ENCODE results near the gene LRRC59. TPM values are rescaled to one million over a fixed set of nuclear protein-coding genes. Genes with fewer than 3 reads are reported as not detected.

LRRC59 gene
- total and polyA plus RNA-seq, 2 experiments from 2014 or later = 46.4 to 124 TPM

DNA sequence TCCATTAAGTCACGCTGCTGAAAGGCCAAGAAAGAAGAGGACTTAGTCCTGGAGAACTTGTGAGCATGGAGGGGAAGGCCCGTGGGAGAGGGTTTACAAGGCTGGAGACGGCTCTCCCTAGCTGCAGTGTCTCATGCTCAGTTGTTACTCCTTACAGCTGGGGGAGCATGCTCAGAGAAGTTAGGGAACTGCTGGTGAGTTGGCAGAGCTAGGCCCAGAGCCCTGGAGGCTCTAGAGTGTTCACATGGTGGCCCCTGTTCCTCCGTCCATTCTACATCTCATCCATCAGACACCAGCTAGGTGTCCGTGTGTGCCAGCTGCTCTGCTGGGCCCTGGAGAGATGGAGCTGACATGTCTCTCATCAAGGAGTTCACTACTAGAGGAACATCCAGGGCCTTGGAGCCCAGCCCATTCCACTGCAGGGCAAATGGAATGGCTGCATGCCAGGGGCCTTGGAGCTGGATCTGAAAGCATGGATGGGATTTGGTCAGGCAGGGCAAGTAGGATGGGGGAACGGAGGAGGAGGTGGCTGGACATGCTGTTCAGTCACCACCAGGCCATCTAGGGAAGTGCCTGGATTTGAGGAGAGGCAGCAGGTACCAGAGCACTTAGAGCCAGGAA lies 45.1 kb downstream of the LRRC59 start (continued):
- TF ChIP-seq, protein P1, sequence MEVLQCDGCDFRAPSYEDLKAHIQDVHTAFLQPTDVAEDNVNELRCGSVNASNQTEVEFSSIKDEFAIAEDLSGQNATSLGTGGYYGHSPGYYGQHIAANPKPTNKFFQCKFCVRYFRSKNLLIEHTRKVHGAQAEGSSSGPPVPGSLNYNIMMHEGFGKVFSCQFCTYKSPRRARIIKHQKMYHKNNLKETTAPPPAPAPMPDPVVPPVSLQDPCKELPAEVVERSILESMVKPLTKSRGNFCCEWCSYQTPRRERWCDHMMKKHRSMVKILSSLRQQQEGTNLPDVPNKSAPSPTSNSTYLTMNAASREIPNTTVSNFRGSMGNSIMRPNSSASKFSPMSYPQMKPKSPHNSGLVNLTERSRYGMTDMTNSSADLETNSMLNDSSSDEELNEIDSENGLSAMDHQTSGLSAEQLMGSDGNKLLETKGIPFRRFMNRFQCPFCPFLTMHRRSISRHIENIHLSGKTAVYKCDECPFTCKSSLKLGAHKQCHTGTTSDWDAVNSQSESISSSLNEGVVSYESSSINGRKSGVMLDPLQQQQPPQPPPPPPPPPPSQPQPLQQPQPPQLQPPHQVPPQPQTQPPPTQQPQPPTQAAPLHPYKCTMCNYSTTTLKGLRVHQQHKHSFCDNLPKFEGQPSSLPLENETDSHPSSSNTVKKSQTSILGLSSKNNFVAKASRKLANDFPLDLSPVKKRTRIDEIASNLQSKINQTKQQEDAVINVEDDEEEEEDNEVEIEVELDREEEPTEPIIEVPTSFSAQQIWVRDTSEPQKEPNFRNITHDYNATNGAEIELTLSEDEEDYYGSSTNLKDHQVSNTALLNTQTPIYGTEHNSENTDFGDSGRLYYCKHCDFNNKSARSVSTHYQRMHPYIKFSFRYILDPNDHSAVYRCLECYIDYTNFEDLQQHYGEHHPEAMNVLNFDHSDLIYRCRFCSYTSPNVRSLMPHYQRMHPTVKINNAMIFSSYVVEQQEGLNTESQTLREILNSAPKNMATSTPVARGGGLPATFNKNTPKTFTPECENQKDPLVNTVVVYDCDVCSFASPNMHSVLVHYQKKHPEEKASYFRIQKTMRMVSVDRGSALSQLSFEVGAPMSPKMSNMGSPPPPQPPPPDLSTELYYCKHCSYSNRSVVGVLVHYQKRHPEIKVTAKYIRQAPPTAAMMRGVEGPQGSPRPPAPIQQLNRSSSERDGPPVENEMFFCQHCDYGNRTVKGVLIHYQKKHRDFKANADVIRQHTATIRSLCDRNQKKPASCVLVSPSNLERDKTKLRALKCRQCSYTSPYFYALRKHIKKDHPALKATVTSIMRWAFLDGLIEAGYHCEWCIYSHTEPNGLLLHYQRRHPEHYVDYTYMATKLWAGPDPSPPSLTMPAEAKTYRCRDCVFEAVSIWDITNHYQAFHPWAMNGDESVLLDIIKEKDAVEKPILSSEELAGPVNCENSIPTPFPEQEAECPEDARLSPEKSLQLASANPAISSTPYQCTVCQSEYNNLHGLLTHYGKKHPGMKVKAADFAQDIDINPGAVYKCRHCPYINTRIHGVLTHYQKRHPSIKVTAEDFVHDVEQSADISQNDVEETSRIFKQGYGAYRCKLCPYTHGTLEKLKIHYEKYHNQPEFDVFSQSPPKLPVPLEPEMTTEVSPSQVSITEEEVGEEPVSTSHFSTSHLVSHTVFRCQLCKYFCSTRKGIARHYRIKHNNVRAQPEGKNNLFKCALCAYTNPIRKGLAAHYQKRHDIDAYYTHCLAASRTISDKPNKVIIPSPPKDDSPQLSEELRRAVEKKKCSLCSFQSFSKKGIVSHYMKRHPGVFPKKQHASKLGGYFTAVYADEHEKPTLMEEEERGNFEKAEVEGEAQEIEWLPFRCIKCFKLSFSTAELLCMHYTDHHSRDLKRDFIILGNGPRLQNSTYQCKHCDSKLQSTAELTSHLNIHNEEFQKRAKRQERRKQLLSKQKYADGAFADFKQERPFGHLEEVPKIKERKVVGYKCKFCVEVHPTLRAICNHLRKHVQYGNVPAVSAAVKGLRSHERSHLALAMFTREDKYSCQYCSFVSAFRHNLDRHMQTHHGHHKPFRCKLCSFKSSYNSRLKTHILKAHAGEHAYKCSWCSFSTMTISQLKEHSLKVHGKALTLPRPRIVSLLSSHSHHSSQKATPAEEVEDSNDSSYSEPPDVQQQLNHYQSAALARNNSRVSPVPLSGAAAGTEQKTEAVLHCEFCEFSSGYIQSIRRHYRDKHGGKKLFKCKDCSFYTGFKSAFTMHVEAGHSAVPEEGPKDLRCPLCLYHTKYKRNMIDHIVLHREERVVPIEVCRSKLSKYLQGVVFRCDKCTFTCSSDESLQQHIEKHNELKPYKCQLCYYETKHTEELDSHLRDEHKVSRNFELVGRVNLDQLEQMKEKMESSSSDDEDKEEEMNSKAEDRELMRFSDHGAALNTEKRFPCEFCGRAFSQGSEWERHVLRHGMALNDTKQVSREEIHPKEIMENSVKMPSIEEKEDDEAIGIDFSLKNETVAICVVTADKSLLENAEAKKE (CRISPR knock-in tag; IDR thresholded peaks at IDR 0.05) = no peak
- TF ChIP-seq EZH2phosphoT487 (IDR thresholded peaks at IDR 0.05; ENCODE audit: unreplicated experiment) (no peak), JUNB (IDR thresholded peaks at IDR 0.05; ENCODE audit: unreplicated experiment) (no peak), EZH2 (IDR thresholded peaks at IDR 0.05; ENCODE audit: low read depth, unreplicated experiment) (no peak), CREB1 (CRISPR knock-in tag; IDR thresholded peaks at IDR 0.05; ENCODE audit: low read depth) (no peak), ZNF114 (CRISPR knock-in tag; IDR thresholded peaks at IDR 0.05) (no peak), ZNF331 (CRISPR knock-in tag; IDR thresholded peaks at IDR 0.05; ENCODE audit: low read depth) (no peak)
- TF ChIP-seq, protein P2, sequence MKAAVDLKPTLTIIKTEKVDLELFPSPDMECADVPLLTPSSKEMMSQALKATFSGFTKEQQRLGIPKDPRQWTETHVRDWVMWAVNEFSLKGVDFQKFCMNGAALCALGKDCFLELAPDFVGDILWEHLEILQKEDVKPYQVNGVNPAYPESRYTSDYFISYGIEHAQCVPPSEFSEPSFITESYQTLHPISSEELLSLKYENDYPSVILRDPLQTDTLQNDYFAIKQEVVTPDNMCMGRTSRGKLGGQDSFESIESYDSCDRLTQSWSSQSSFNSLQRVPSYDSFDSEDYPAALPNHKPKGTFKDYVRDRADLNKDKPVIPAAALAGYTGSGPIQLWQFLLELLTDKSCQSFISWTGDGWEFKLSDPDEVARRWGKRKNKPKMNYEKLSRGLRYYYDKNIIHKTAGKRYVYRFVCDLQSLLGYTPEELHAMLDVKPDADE (IDR thresholded peaks at IDR 0.05) = no peak

DNA sequence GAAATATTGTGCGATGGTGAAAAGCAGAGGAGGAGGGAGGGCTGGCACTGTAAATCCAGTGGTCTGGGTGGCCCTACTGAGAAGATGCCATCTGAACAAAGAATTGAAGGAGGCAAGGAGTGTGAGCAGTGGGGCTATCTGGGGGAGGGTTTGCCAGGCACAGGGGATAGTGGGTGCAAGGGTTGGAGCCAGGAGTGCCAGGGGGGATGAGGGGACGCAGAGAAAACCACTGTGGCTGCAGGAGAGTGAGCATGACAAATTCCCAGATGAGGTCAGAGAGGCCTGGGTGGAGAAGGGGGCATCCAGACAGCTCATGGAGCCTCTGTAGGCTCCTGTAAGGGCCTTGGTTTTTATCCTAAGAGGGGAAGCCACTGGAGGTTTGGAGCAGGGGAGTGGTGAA lies 46.6 kb downstream of the LRRC59 start:
- Histone ChIP-seq H3K27ac (ENCODE audit: low read depth) (no peak overlapping the region), H3K79me2 (replicated peaks; ENCODE audit: insufficient read depth) (peaks cover 29% of the 10 kb centered on the region), H3K4me1 (ENCODE audit: insufficient read depth) (peaks cover 11% of the 10 kb centered on the region), H3K4me3 (no peak overlapping the region), H4K20me1 (replicated peaks; ENCODE audit: insufficient read depth) (peaks cover 6% of the 10 kb centered on the region; the same call in 1 of the 2 replicates), H3K36me3 (ENCODE audit: insufficient read depth) (no peaks in the 10 kb centered on the region), H2AFZ (no peak overlapping the region), H3K4me2 (no peak overlapping the region), H3K9me2 (ENCODE audit: insufficient read depth) (no peaks in the 10 kb centered on the region), H3F3A (replicated peaks; ENCODE audit: low read depth) (no peaks in the 10 kb centered on the region), H3K27me3 (ENCODE audit: insufficient read depth) (no peaks in the 10 kb centered on the region)
- peaks cover 25% of the 10 kb centered on the region for H3K4me1 Mint-ChIP-seq
- peaks cover 26% of the 10 kb centered on the region for H3K36me3 Mint-ChIP-seq (ENCODE audit: low read depth)
- TF ChIP-seq EZH2 (IDR thresholded peaks at IDR 0.05; ENCODE audit: low read depth, unreplicated experiment) = no peak
- no peak for TF ChIP-seq EZH2phosphoT487 (IDR thresholded peaks at IDR 0.05; ENCODE audit: unreplicated experiment)
- TF ChIP-seq, protein P3, sequence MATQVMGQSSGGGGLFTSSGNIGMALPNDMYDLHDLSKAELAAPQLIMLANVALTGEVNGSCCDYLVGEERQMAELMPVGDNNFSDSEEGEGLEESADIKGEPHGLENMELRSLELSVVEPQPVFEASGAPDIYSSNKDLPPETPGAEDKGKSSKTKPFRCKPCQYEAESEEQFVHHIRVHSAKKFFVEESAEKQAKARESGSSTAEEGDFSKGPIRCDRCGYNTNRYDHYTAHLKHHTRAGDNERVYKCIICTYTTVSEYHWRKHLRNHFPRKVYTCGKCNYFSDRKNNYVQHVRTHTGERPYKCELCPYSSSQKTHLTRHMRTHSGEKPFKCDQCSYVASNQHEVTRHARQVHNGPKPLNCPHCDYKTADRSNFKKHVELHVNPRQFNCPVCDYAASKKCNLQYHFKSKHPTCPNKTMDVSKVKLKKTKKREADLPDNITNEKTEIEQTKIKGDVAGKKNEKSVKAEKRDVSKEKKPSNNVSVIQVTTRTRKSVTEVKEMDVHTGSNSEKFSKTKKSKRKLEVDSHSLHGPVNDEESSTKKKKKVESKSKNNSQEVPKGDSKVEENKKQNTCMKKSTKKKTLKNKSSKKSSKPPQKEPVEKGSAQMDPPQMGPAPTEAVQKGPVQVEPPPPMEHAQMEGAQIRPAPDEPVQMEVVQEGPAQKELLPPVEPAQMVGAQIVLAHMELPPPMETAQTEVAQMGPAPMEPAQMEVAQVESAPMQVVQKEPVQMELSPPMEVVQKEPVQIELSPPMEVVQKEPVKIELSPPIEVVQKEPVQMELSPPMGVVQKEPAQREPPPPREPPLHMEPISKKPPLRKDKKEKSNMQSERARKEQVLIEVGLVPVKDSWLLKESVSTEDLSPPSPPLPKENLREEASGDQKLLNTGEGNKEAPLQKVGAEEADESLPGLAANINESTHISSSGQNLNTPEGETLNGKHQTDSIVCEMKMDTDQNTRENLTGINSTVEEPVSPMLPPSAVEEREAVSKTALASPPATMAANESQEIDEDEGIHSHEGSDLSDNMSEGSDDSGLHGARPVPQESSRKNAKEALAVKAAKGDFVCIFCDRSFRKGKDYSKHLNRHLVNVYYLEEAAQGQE (IDR thresholded peaks at IDR 0.05; ENCODE audit: unreplicated experiment) = no peak
- TF ChIP-seq, protein P4, sequence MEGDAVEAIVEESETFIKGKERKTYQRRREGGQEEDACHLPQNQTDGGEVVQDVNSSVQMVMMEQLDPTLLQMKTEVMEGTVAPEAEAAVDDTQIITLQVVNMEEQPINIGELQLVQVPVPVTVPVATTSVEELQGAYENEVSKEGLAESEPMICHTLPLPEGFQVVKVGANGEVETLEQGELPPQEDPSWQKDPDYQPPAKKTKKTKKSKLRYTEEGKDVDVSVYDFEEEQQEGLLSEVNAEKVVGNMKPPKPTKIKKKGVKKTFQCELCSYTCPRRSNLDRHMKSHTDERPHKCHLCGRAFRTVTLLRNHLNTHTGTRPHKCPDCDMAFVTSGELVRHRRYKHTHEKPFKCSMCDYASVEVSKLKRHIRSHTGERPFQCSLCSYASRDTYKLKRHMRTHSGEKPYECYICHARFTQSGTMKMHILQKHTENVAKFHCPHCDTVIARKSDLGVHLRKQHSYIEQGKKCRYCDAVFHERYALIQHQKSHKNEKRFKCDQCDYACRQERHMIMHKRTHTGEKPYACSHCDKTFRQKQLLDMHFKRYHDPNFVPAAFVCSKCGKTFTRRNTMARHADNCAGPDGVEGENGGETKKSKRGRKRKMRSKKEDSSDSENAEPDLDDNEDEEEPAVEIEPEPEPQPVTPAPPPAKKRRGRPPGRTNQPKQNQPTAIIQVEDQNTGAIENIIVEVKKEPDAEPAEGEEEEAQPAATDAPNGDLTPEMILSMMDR (conservative IDR thresholded peaks at IDR 0.05; ENCODE audit: low read depth in 2 of 2) = no peak
- no peak for TF ChIP-seq JUNB (IDR thresholded peaks at IDR 0.05; ENCODE audit: unreplicated experiment)
- TF ChIP-seq STAT1 (IDR thresholded peaks at IDR 0.05; ENCODE audit: unreplicated experiment) = no peak
- TF ChIP-seq ZNF114 (CRISPR knock-in tag; IDR thresholded peaks at IDR 0.05) = no peak
- no peaks in the 10 kb centered on the region; the same call in 2 of the 3 replicates for H3K9me3 Mint-ChIP-seq
- no peak overlapping the region for H3K4me3 Mint-ChIP-seq
- H3K27me3 Mint-ChIP-seq (ENCODE audit: insufficient read depth, low read depth, poor library complexity) = peaks cover 18% of the 10 kb centered on the region
- ATAC-seq (no peak), DNase-seq (ENCODE audit: low spot score) (no peak)
- no peak overlapping the region for H3K27ac Mint-ChIP-seq
